GM12872 (cell line): ENCODE measurements around the gene BRCA2.
A peak's percentile ranks its signal among the peaks of the same experiment; 100 is the strongest.

ENCODE experiments used
- TF ChIP-seq, protein P1 (sequence below): IDR thresholded peaks from 3 replicates; pipeline ENCODE4 v1.5.1; 2011; ENCODE audit warnings: low read depth, mild to moderate bottlenecking, low read length, moderate library complexity; ENCODE audit not compliant: insufficient read depth

The BRCA2 gene

GRCh38 chr13:32315238-32316027 is at the start of gene BRCA2, which contains the start of gene ZAR1L:
TSS of gene BRCA2 (plus strand) at chr13:32315508. CDS start at chr13:32316461, 953 bp downstream.
TSS of gene ZAR1L (minus strand) at chr13:32315363. CDS start at chr13:32311925, 3,438 bp downstream.
- TF ChIP-seq, protein P1, sequence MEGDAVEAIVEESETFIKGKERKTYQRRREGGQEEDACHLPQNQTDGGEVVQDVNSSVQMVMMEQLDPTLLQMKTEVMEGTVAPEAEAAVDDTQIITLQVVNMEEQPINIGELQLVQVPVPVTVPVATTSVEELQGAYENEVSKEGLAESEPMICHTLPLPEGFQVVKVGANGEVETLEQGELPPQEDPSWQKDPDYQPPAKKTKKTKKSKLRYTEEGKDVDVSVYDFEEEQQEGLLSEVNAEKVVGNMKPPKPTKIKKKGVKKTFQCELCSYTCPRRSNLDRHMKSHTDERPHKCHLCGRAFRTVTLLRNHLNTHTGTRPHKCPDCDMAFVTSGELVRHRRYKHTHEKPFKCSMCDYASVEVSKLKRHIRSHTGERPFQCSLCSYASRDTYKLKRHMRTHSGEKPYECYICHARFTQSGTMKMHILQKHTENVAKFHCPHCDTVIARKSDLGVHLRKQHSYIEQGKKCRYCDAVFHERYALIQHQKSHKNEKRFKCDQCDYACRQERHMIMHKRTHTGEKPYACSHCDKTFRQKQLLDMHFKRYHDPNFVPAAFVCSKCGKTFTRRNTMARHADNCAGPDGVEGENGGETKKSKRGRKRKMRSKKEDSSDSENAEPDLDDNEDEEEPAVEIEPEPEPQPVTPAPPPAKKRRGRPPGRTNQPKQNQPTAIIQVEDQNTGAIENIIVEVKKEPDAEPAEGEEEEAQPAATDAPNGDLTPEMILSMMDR = no peak

- TF ChIP-seq, protein P1 = no peak
Observed at GRCh38 chr13:32265726-32266125, 49.6 kb upstream of the BRCA2 start.

GRCh38 chr13:32266130-32266529 is 49.2 kb upstream of the BRCA2 start:
- TF ChIP-seq, protein P1 = no peak

- TF ChIP-seq, protein P1 = peak; percentile 96
Observed at GRCh38 chr13:32267836-32268439, 47.4 kb upstream of the BRCA2 start.

DNA sequence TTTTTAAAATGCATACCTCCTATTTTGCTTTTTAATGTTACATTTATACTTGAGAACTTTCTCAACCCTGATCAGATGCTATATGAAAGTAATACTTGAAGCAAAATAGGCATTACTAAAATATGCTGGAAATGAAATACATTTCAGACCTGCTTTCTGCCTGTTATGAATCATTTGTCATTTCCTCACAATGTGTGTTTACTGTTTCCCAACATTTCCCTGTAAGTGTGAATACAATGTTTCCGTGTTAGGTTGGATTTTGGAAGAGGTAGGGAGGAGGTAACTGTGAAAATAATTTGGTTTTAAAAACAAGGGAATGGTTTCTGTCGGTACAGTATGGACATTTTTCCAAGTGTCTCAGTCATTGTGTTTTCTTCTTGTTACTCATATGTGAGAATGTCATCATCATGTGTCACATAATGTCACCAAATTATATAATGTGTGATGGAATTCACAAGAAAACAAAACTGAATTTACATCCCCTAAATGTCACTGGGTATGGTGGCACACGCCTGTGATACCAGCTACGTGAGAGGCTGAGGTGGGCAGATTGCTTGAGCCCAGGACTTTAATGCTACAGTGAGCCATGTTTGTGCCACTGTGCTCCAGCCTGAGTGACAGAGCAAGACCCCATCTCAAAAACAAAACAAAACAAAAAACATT is 43.2 kb upstream of the BRCA2 start:
- TF ChIP-seq, protein P1 = no peak

DNA sequence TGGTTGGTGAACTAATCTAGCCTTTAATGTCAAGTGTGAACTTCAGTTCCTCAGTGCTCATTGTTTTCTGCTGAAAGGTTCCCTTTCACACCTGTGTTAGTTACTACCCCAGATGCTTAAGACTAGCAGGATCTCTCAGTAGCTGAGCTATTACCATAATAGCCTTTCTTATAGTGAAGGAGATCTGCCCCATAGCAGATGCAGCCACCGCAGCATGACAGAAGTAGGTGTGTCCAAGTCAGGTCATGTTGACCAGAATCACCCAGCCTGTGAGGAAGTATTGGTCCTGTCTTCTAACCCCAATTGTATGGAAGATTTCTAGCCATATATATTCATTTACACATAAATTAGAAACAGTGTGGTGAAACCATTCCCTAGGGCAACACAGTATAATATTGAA is 37.5 kb upstream of the BRCA2 start:
- TF ChIP-seq, protein P1 = no peak

DNA sequence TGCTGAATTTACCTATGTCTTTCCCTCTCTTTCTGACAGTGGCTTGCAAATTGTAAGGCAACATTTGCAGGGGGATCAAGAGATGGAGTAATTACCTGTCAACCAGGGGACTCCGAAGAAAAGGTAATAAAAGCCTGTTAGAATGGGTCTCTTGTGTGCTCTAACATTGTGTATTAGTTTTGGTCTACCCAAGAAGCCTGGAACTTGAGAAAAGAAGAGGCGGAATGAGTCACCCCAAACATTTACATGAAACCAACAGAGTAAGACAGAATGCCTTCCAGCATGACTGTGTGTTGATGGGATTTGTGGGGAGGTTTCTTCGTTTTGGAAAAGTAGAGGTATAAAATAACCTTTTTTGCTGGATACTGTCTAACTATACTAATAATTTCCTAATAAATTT is 36.9 kb upstream of the BRCA2 start:
- TF ChIP-seq, protein P1 = no peak
